Hepatocyte (in vitro differentiated cells): ENCODE data around the gene PEX5. TPM values are rescaled to one million over a fixed set of nuclear protein-coding genes. Genes with fewer than 3 reads are reported as not detected.
"Not testable (repeated sequence)": the region's sequence is repeated elsewhere in the genome, so short reads cannot be mapped to it uniquely, and the experiment has no call there.

ENCODE experiments used
- DNase-seq: peaks from one replicate; pipeline ENCODE4 v3.0.0-alpha.2; 2016; ENCODE audit warnings: low spot score
- H2AFZ ChIP-seq: fragments of 200-600 bp; sonication (generic); 2 replicates; pipeline ENCODE4 v1.6.0; 2016; ENCODE audit warnings: antibody characterized with exemption, mild to moderate bottlenecking
- H3K27ac ChIP-seq: fragments of 200-600 bp; sonication (generic); 2 replicates; pipeline ENCODE4 v1.5.1; 2016; ENCODE audit warnings: mild to moderate bottlenecking
- H3K27me3 ChIP-seq: fragments of 200-600 bp; sonication (generic); 2 replicates; pipeline ENCODE4 v1.6.1; 2016
- H3K36me3 ChIP-seq: fragments of 200-600 bp; sonication (generic); replicated peaks from 2 replicates; pipeline ENCODE4 v1.5.1; 2016; ENCODE audit warnings: low read depth; ENCODE audit not compliant: insufficient read depth
- H3K4me1 ChIP-seq: fragments of 200-600 bp; sonication (generic); 2 replicates; pipeline ENCODE4 v1.5.1; 2016; ENCODE audit warnings: mild to moderate bottlenecking, moderate library complexity; ENCODE audit not compliant: insufficient read depth
- H3K4me2 ChIP-seq: fragments of 200-600 bp; sonication (generic); 2 replicates; pipeline ENCODE4 v1.6.0; 2016
- H3K4me3 ChIP-seq: fragments of 200-600 bp; sonication (generic); 2 replicates; pipeline ENCODE4 v1.5.1; 2016; ENCODE audit warnings: mild to moderate bottlenecking
- H3K79me2 ChIP-seq: fragments of 200-600 bp; sonication (generic); 2 replicates; pipeline ENCODE4 v1.6.0; 2017; ENCODE audit warnings: mild to moderate bottlenecking
- H3K9me2 ChIP-seq: fragments of 200-600 bp; sonication (generic); replicated peaks from 2 replicates; pipeline ENCODE4 v1.6.0; 2017; ENCODE audit warnings: mild to moderate bottlenecking; ENCODE audit not compliant: insufficient read depth
- H3K9me3 ChIP-seq: fragments of 200-600 bp; sonication (generic); 2 replicates; pipeline ENCODE4 v1.5.1; 2016; ENCODE audit warnings: low read depth, mild to moderate bottlenecking
- H4K20me1 ChIP-seq: fragments of 200-600 bp; sonication (generic); 2 replicates; pipeline ENCODE4 v1.6.0; 2016; ENCODE audit warnings: mild to moderate bottlenecking; ENCODE audit not compliant: insufficient read depth, poor library complexity, severe bottlenecking
- EZH2 ChIP-seq: fragments of 200-600 bp; sonication (generic); IDR thresholded peaks from 2 replicates; pipeline ENCODE4 v1.6.1; 2016; ENCODE audit warnings: antibody characterized with exemption, mild to moderate bottlenecking, borderline replicate concordance
- EZH2phosphoT487 ChIP-seq: fragments of 200-600 bp; sonication (generic); IDR thresholded peaks from one replicate; pipeline ENCODE4 v1.6.1; 2018; ENCODE audit warnings: antibody characterized with exemption, mild to moderate bottlenecking, low read depth, moderate library complexity; ENCODE audit not compliant: unreplicated experiment, severe bottlenecking
- WGBS: methylation state at CpG from one replicate; pipeline ENCODE4 v1.1.6; 2016; ENCODE audit warnings: low lambda C conversion rate; ENCODE audit errors: missing lambda C conversion rate; 5-methylcytosine and 5-hydroxymethylcytosine counted together
- polyA plus RNA-seq: library from polyadenylated mRNA; unstranded; fragments of >200 nt; fragmentation: Nextera tagmentation; extraction: Ambion mirVana; gene quantifications from 2 replicates; pipeline ENCODE4 v1.2.1, GENCODE V29; 2016
- total RNA-seq: library from RNA; depleted of rRNA; stranded (reverse); fragments of >200 nt; gene quantifications from 2 replicates; pipeline ENCODE4 v1.2.3, GENCODE V29; 2014
- TF ChIP-seq, protein P1 (sequence below): fragments of 200-600 bp; sonication (generic); IDR thresholded peaks from 2 replicates; pipeline ENCODE4 v1.5.1; 2016; ENCODE audit warnings: antibody characterized with exemption, mild to moderate bottlenecking; ENCODE audit not compliant: poor library complexity

PEX5 gene
- total and polyA plus RNA-seq, 2 experiments from 2014 or later, result 17.3 to 32.6 TPM

DNA sequence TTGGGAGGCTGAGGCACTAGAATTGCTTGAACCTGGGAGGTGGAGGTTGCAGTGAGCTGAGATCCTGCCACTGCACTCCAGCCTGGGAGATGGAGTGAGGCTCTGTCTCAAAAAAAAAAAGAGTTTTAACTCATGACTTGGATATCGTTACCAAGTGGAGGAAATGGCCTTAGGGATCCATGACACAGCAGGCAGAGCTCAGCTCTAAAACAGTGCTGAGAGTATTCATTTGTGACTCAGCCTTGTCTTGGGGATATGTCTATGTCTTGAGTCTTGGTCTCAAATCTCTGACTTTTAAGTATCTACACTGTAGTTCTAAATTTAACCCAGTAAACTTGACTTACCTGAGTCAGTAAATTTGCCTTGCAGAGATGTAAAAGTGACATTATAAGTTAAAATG, 8.8 kb upstream of the PEX5 start:
- no peaks in the 10 kb centered on the region for H3K4me1 ChIP-seq
- no peak overlapping the region for H2AFZ ChIP-seq
- H3K4me2 ChIP-seq, result no peak overlapping the region
- TF ChIP-seq, protein P1, sequence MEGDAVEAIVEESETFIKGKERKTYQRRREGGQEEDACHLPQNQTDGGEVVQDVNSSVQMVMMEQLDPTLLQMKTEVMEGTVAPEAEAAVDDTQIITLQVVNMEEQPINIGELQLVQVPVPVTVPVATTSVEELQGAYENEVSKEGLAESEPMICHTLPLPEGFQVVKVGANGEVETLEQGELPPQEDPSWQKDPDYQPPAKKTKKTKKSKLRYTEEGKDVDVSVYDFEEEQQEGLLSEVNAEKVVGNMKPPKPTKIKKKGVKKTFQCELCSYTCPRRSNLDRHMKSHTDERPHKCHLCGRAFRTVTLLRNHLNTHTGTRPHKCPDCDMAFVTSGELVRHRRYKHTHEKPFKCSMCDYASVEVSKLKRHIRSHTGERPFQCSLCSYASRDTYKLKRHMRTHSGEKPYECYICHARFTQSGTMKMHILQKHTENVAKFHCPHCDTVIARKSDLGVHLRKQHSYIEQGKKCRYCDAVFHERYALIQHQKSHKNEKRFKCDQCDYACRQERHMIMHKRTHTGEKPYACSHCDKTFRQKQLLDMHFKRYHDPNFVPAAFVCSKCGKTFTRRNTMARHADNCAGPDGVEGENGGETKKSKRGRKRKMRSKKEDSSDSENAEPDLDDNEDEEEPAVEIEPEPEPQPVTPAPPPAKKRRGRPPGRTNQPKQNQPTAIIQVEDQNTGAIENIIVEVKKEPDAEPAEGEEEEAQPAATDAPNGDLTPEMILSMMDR, result no peak
- TF ChIP-seq EZH2phosphoT487 (no peak), EZH2 (no peak)
- H3K9me3 ChIP-seq, result no peaks in the 10 kb centered on the region
- H3K36me3 ChIP-seq, result no peaks in the 10 kb centered on the region
- WGBS, result 87% methylated on average over 1 of the region's 1 CpG
- no peaks in the 10 kb centered on the region for H4K20me1 ChIP-seq
- no peaks in the 10 kb centered on the region for H3K79me2 ChIP-seq
- H3K27me3 ChIP-seq, result no peaks in the 10 kb centered on the region
- H3K9me2 ChIP-seq, result no peaks in the 10 kb centered on the region
- H3K4me3 ChIP-seq, result no peak overlapping the region
- no peak overlapping the region for H3K27ac ChIP-seq
- no peak for DNase-seq

GRCh38 chr12:7186058-7186457, 3.4 kb upstream of the PEX5 start:
- H3K36me3 ChIP-seq, DNase-seq, H3K9me3 ChIP-seq, H3K27me3 ChIP-seq, H3K4me2 ChIP-seq, H3K4me3 ChIP-seq, H2AFZ ChIP-seq, H3K79me2 ChIP-seq, H4K20me1 ChIP-seq, H3K9me2 ChIP-seq, H3K27ac ChIP-seq: not testable (repeated sequence)
- peaks cover 13% of the 10 kb centered on the region for H3K4me1 ChIP-seq
- WGBS, result 45% methylated on average over 2 of the region's 2 CpGs

- Histone ChIP-seq H3K4me2 (peak overlapping the region; percentile 88), H2AFZ (peak overlapping the region; percentile 95), H4K20me1 (no peaks in the 10 kb centered on the region), H3K4me1 (peaks cover 13% of the 10 kb centered on the region), H3K27me3 (no peaks in the 10 kb centered on the region), H3K79me2 (peaks cover 26% of the 10 kb centered on the region), H3K36me3 (peaks cover 3% of the 10 kb centered on the region), H3K9me2 (no peaks in the 10 kb centered on the region), H3K27ac (peak overlapping the region; percentile 81), H3K4me3 (peak overlapping the region; percentile 46), H3K9me3 (no peaks in the 10 kb centered on the region)
- DNase-seq, result peak; percentile 84
- TF ChIP-seq EZH2phosphoT487, result no peak
- TF ChIP-seq, protein P1, result peak; percentile 68
- WGBS, result 12% methylated on average over 21 of the region's 21 CpGs
These were observed 706 bp upstream of the PEX5 start for GRCh38 chr12:7188562-7189397.

DNA sequence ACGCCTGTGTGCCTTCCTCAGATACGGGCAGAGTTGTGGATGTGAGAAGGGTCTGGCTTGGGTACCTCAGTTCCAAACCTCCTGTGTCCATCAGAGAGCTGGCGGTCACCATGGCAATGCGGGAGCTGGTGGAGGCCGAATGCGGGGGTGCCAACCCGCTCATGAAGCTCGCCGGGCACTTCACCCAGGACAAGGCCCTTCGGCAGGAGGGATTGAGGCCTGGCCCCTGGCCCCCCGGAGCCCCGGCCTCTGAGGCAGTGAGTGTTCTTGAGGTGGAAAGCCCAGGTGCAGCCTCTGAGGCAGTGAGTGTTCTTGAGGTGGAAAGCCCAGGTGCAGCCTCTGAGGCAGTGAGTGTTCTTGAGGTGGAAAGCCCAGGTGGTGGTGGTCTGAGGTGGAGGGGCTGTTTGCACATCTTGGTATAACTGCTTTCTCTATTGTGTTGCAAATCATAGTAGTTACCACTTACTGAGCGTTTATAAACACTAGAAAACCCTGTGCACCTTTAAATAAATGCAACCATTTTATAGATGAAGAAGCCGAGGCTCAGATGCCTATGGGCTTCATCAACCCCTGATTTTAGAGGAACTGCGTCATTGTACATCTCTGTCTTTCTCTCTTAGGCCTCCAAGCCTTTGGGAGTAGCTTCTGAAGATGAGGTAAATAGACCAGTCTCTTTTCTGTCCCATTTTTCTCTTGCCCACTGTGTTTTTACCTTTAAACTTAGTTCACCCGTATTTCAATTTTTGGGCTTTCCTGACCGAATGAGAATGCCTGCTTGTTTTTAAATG, 976 bp downstream of the PEX5 start:
- H3K79me2 ChIP-seq, result peaks cover 30% of the 10 kb centered on the region
- peak overlapping the region; percentile 96 for H3K4me2 ChIP-seq
- H4K20me1 ChIP-seq, result no peaks in the 10 kb centered on the region
- no peaks in the 10 kb centered on the region for H3K9me2 ChIP-seq
- no peaks in the 10 kb centered on the region for H3K27me3 ChIP-seq
- H3K36me3 ChIP-seq, result peaks cover 3% of the 10 kb centered on the region
- H3K4me1 ChIP-seq, result peaks cover 13% of the 10 kb centered on the region
- TF ChIP-seq, protein P1, result no peak
- TF ChIP-seq EZH2phosphoT487 (no peak), EZH2 (no peak)
- 25% methylated on average over 17 of the region's 17 CpGs for WGBS
- H2AFZ ChIP-seq, result peak overlapping the region; percentile 89
- peak overlapping the region; percentile 70 for H3K4me3 ChIP-seq
- H3K9me3 ChIP-seq, result no peaks in the 10 kb centered on the region
- no peak overlapping the region for H3K27ac ChIP-seq
- DNase-seq, result peak; percentile 39
